HS-27A (cell line): ENCODE data around the gene ZNF514.
"Not testable (repeated sequence)": the region's sequence is repeated elsewhere in the genome, so short reads cannot be mapped to it uniquely, and the experiment has no call there.

Experiments used
- DNase-seq: peaks from one replicate; pipeline ENCODE4 v3.0.0-alpha.2; 2012; ENCODE audit warnings: low read depth, missing footprints

ZNF514 gene

DNA sequence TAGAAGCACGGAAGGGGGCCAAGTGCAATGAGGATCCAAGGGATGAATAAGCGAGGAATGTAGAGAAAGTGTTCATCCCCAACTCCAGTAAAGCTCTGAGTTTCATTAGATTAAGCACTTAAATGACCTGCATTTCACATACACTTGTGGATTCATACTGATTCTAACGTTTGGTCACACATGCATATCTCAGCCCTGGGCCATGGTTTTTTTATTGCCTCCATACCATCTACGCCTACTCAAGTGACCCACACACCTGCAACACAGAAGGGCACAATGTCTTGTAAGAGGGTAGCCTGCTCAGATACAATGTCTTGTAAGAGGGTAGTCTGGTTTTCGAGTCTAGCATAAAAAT, 37.5 kb downstream of the ZNF514 start:
- no peak for DNase-seq

- DNase-seq, result peak; percentile 49
These were observed 38.0 kb downstream of the ZNF514 start, which contains the start of gene MRPS5 for GRCh38 chr2:95121407-95122196. TSS of gene MRPS5 (minus strand) at chr2:95121808. CDS start at chr2:95121791, 17 bp downstream.

DNA sequence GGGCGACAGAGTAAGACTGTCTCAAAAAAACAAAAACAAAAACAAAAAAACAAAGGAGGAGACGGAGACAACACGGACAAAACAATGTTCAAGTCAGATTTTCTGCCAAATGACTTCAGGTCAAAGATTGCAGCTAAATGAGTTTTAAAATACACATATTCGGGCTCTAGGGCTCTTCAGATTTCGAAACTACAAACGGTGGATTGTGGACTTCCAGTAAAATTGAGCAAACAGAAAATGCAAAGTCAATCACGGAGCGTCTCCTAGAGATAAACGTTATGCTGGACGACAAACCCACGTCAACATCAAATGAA, 38.6 kb downstream of the ZNF514 start:
- DNase-seq, result no peak

DNA sequence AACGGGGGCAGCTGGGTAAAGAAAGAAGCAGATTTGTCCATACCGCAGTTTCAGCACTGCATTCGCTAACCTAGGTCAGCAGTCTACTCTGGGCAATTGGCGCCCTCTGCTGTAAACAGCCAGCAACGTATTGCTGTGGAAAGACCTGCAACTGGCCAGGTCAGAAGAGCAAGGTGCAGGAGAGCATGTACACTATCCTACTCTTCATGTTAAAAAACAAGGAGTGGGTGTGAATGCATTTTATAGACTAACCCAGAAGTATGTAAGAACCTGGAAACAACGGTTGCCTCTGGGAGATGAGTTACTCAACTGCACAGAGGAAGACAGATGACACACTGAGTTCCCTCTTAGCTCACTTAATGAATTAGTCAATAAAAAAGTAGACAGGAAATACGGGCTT, 44.2 kb downstream of the ZNF514 start:
- no peak for DNase-seq

GRCh38 chr2:95113464-95113863, 46.2 kb downstream of the ZNF514 start:
- DNase-seq, result no peak

GRCh38 chr2:95110395-95110794, 49.3 kb downstream of the ZNF514 start:
- no peak for DNase-seq

GRCh38 chr2:95109260-95109659, 50.4 kb downstream of the ZNF514 start:
- no peak for DNase-seq

GRCh38 chr2:95106081-95106480, 53.6 kb downstream of the ZNF514 start:
- no peak for DNase-seq

- DNase-seq, result no peak
These were observed 55.0 kb downstream of the ZNF514 start for GRCh38 chr2:95104606-95105005.

DNA sequence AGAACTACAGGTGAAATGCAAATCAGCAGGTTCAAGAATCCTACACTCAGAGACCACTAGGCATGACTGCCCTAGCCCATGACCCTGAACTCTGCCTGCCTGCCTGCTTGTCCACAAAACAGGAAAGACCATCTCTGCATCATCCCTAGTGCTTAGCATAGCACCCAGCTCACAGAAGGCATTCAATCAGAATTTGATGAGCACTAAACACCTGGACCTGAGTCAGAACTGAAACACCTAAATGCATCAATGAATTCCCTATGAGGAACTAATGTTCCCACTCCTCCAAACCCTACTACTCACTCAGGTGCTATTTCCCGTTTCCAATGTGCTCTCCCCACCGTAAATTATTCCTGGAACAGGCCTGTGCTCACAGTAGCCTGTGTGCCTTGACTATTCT, 59.7 kb downstream of the ZNF514 start:
- no peak for DNase-seq

DNA sequence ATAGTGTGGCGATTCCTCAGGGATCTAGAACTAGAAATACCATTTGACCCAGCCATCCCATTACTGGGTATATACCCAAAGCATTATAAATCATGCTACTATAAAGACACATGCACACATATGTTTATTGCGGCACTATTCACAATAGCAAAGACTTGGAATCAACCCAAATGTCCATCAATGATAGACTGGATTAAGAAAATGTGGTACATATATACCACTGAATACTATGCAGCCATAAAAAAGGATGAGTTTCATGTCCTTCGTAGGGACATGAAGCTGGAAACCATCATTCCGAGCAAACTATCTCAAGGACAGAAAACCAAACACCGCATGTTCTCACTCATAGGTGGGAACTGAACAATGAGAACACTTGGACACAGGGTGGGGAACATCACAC, 61.4 kb downstream of the ZNF514 start:
- DNase-seq, result not testable (repeated sequence)
